ENCODE data around the gene TECR. TPM values are rescaled to one million over a fixed set of nuclear protein-coding genes. Genes with fewer than 3 reads are reported as not detected.

The TECR gene
- total RNA-seq, 4 donors from 2014 or later: 117 to 165 (median 147) TPM

GRCh38 chr19:14507704-14508542 is 21.5 kb upstream of the TECR start:
- intact Hi-C loops (cut with DNase I; ENCODE audit: low total_unique reads): no loop called here
- no peak overlapping the region for H3K4me3 ChIP-seq (ENCODE audit: low read depth, poor library complexity, severe bottlenecking)
- WGBS, 2 donors: 59 to 64% methylated on average over 12 of the region's 12 CpGs
- TF ChIP-seq POLR2A (IDR thresholded peaks at IDR 0.05): no peak
- no peak for TF ChIP-seq CTCF (IDR thresholded peaks at IDR 0.05)
- DNase-seq (ENCODE audit: low spot score in 2 of 2): no peak

- DNase-seq (ENCODE audit: low spot score in 2 of 2): peak; percentile 75 to 94
- intact Hi-C loops (cut with DNase I; ENCODE audit: low total_unique reads): no loop called here
Measured at GRCh38 chr19:14510311-14511228, 18.8 kb upstream of the TECR start.

DNA sequence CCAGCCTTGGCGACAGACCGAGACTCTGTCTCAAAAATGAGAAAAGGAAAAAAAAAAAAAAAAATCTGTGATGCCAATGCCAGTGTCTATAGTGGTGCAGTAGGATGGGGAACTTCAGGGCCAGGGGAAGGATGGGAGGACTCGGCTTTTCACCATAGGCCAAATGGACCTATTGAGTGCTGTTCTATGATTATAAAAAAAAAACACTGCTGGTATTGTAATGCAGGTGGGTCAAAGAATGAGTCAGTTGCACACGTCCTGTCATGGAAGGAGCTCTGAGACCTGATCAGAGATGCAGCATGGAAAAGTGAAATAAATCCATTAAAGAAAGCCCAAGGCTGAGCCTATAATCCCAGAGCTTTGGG is 18.2 kb upstream of the TECR start:
- no peak for TF ChIP-seq CTCF (IDR thresholded peaks at IDR 0.05)
- no peak for TF ChIP-seq POLR2A (IDR thresholded peaks at IDR 0.05)
- no peak for DNase-seq (ENCODE audit: low spot score in 2 of 2)
- intact Hi-C loops (cut with DNase I; ENCODE audit: low total_unique reads): no loop called here
- no peak overlapping the region for H3K4me3 ChIP-seq (ENCODE audit: low read depth, poor library complexity, severe bottlenecking)
- 48 to 52% methylated on average over 4 of the region's 4 CpGs for WGBS, 2 donors

More at GRCh38 chr19:14510311-14511228, 18.8 kb upstream of the TECR start:
- H3K4me3 ChIP-seq (ENCODE audit: low read depth, poor library complexity, severe bottlenecking): no peak overlapping the region
- no peak for TF ChIP-seq POLR2A (IDR thresholded peaks at IDR 0.05)
- no peak for TF ChIP-seq CTCF (IDR thresholded peaks at IDR 0.05)
- WGBS, 2 donors: 17 to 19% methylated on average over 22 of the region's 22 CpGs

GRCh38 chr19:14512406-14512961 is 16.9 kb upstream of the TECR start:
- DNase-seq (ENCODE audit: low spot score in 2 of 2): no peak
- no peak overlapping the region for H3K4me3 ChIP-seq (ENCODE audit: low read depth, poor library complexity, severe bottlenecking)
- 85 to 88% methylated on average over 14 of the region's 14 CpGs for WGBS, 2 donors
- intact Hi-C loops (cut with DNase I; ENCODE audit: low total_unique reads): no loop called here
- TF ChIP-seq CTCF (IDR thresholded peaks at IDR 0.05) (no peak), POLR2A (IDR thresholded peaks at IDR 0.05) (no peak)

DNA sequence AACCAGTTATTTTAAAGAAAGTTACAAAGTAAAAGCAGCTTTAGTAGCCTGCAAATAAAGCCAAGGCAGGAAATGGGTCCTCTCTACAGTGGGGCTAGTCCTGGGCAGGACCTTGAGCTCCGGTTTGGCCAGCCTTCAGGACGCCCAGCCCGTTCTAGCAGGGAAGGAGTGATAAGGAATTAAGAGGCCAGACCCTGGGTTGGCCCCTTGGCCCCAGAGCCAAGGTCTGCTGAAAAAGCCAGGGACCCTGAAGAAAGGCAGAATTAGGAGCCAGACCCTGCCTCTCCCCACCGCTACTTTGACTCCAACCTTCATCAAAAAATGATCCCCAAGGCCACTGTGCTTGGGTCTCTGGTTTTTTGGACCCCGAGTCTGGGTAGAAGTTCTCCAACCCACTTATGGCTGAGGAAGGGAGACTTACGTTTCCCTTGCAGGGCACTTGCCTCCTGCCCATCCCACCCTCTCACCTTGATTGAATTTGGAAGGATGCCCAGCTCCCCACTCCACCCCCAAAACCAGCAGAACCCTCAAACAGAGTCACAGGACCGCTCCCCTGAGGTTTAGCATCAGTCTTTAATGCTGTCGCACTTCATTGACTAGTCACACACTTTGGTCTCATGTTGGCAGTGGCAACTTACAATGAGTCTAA is 15.1 kb upstream of the TECR start:
- H3K4me3 ChIP-seq (ENCODE audit: low read depth, poor library complexity, severe bottlenecking): no peak overlapping the region
- intact Hi-C loops (cut with DNase I; ENCODE audit: low total_unique reads): no loop called here
- TF ChIP-seq CTCF (IDR thresholded peaks at IDR 0.05) (no peak), POLR2A (IDR thresholded peaks at IDR 0.05) (no peak)
- WGBS, 2 donors: 81 to 83% methylated on average over 8 of the region's 8 CpGs
- DNase-seq (ENCODE audit: low spot score in 2 of 2): no peak

All from lower leg skin (tissue), 4 donors.